Fibroblast of lung (primary cell): ENCODE measurements around the gene STXBP4. TPM values are rescaled to one million over a fixed set of nuclear protein-coding genes. Genes with fewer than 3 reads are reported as not detected.

ENCODE experiments used
- DNase-seq, 2 donors: peaks; one replicate each; pipeline versions ENCODE4 v3.0.0 to v3.0.0-alpha.2; 2010; ENCODE audit warnings: low read depth in 2 of 2
- H2AFZ ChIP-seq: 2 replicates; pipeline ENCODE4 v1.5.1; 2012; ENCODE audit warnings: low read length, control low read depth, inconsistent platforms
- H3K27ac ChIP-seq: 2 replicates; pipeline ENCODE4 v1.5.1; 2011; ENCODE audit warnings: low read length, control low read depth; ENCODE audit not compliant: insufficient read depth
- H3K27me3 ChIP-seq: 2 replicates; pipeline ENCODE4 v1.5.1; 2011; ENCODE audit warnings: mild to moderate bottlenecking, low read length; ENCODE audit not compliant: control insufficient read depth, insufficient read depth
- H3K36me3 ChIP-seq: 2 replicates; pipeline ENCODE4 v1.5.1; 2011; ENCODE audit warnings: low read length; ENCODE audit not compliant: control insufficient read depth, insufficient read depth
- H3K4me1 ChIP-seq: 2 replicates; pipeline ENCODE4 v1.5.1; 2011; ENCODE audit warnings: low read length; ENCODE audit not compliant: control insufficient read depth, insufficient read depth; ENCODE audit errors: extremely low read depth
- H3K4me2 ChIP-seq: 2 replicates; pipeline ENCODE4 v1.5.1; 2011; ENCODE audit warnings: low read length, control low read depth; ENCODE audit not compliant: insufficient read depth; ENCODE audit errors: extremely low read depth
- H3K4me3 ChIP-seq, 4 experiments: fragments of 200-600 bp in 1 of 4; sonication (generic) in 1 of 4; replicated peaks in 1 of 4; 2 replicates each; pipeline ENCODE4 v1.5.1; 2011 to 2016; ENCODE audit warnings: low read length in 4 of 4, low read depth in 3 of 4, mild to moderate bottlenecking in 3 of 4, control low read depth in 2 of 4, inconsistent platforms in 1 of 4, mixed read lengths in 1 of 4; ENCODE audit not compliant: insufficient read depth in 1 of 4; ENCODE audit errors: control extremely low read depth in 1 of 4
- H3K79me2 ChIP-seq: 2 replicates; pipeline ENCODE4 v1.5.1; 2012; ENCODE audit warnings: mild to moderate bottlenecking, low read length, inconsistent platforms; ENCODE audit not compliant: control insufficient read depth, insufficient read depth
- H3K9ac ChIP-seq: 2 replicates; pipeline ENCODE4 v1.5.1; 2011; ENCODE audit warnings: mild to moderate bottlenecking, low read length, control low read depth; ENCODE audit not compliant: insufficient read depth
- H3K9me3 ChIP-seq: 2 replicates; pipeline ENCODE4 v1.5.1; 2012; ENCODE audit warnings: low read depth, low read length; ENCODE audit not compliant: control insufficient read depth, insufficient read depth
- H4K20me1 ChIP-seq: 2 replicates; pipeline ENCODE4 v1.5.1; 2011; ENCODE audit warnings: low read length; ENCODE audit not compliant: control insufficient read depth, insufficient read depth; ENCODE audit errors: extremely low read depth
- EZH2 ChIP-seq: IDR thresholded peaks from 2 replicates; pipeline ENCODE4 v1.5.1; 2012; ENCODE audit warnings: low read length, control low read depth, mild to moderate bottlenecking; ENCODE audit errors: missing control alignments
- polyA plus RNA-seq, 2 donors: library from polyadenylated mRNA; depleted of rRNA in 1 of 2; stranded (reverse) in 1 of 2; unstranded in 1 of 2; fragments of >200 nt; gene quantifications; 2 replicates each; pipeline ENCODE4 v1.2.1, GENCODE V29; 2011 to 2012; ENCODE audit warnings: missing spikeins in 1 of 2
- total RNA-seq: library from RNA; depleted of rRNA; stranded (reverse); fragments of >200 nt; gene quantifications from 2 replicates; pipeline ENCODE4 v1.2.1, GENCODE V29; 2014
- TF ChIP-seq, protein P1 (sequence below), 2 donors: IDR thresholded peaks in 1 of 2; conservative IDR thresholded peaks in 1 of 2; 1 replicate in 1 of 2; 2 replicates in 1 of 2; pipeline ENCODE4 v1.5.1; 2011 to 2012; ENCODE audit warnings: low read length in 2 of 2, control low read depth in 1 of 2, inconsistent platforms in 1 of 2, low read depth in 1 of 2, mild to moderate bottlenecking in 1 of 2

STXBP4 gene
- total and polyA plus RNA-seq, 2 donors (not counting 1 experiment from before 2014, with no cell fraction given) = 5.6 to 9.8 TPM

DNA sequence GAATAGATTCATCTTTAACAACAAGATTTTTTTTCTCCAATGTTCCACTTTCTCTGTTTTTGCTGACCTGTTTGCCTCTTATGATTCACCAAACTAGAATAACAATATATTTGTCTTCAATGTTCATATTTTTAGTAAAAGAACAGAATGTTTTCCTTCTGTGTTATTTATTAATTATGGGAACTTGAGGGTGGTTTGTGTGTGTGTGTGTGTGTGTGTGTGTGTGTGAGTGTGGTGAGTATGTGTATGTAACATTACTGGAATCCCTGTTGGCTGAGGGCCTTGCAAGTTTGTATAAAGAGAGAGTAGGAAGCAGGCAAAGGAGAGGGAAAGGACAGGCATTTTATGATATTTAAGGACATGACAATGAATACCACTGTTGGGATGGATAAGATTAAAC, 13.8 kb downstream of the STXBP4 start:
- no peak overlapping the region for H3K9ac ChIP-seq
- H3K9me3 ChIP-seq = no peaks in the 10 kb centered on the region
- no peak overlapping the region for H3K27ac ChIP-seq
- H3K4me3 ChIP-seq = no peak overlapping the region
- no peaks in the 10 kb centered on the region for H4K20me1 ChIP-seq
- no peaks in the 10 kb centered on the region for H3K36me3 ChIP-seq
- no peak overlapping the region for H2AFZ ChIP-seq
- H3K4me2 ChIP-seq = no peak overlapping the region
- H3K4me1 ChIP-seq = no peaks in the 10 kb centered on the region
- DNase-seq = peak; percentile 78 to 95
- TF ChIP-seq, protein P1, sequence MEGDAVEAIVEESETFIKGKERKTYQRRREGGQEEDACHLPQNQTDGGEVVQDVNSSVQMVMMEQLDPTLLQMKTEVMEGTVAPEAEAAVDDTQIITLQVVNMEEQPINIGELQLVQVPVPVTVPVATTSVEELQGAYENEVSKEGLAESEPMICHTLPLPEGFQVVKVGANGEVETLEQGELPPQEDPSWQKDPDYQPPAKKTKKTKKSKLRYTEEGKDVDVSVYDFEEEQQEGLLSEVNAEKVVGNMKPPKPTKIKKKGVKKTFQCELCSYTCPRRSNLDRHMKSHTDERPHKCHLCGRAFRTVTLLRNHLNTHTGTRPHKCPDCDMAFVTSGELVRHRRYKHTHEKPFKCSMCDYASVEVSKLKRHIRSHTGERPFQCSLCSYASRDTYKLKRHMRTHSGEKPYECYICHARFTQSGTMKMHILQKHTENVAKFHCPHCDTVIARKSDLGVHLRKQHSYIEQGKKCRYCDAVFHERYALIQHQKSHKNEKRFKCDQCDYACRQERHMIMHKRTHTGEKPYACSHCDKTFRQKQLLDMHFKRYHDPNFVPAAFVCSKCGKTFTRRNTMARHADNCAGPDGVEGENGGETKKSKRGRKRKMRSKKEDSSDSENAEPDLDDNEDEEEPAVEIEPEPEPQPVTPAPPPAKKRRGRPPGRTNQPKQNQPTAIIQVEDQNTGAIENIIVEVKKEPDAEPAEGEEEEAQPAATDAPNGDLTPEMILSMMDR (conservative IDR thresholded peaks at IDR 0.05 in 1 of 2, IDR thresholded peaks at IDR 0.05 in 1 of 2; ENCODE audit: low read depth in 1 of 2, low read length in 2 of 2) = no peak
- TF ChIP-seq EZH2 = no peak
- no peaks in the 10 kb centered on the region for H3K27me3 ChIP-seq
- H3K79me2 ChIP-seq = no peaks in the 10 kb centered on the region

DNA sequence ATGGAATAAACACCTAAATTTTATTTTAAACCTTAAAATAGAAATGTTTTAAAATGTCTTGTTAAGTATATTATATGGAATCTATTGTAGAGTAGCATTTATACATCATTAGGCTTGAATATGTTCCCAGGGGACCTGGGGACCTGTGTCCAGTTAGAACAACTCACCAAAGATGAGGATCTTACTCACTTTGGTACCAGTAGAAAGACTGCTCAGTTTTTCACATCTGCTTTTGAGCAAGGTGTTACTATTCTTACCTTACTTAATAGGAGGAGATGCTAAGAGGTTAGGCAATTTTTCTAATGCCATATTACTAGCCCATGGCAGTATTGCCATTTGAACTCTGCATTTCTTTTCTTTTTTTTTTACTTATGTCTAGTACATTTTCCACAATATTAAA, 14.7 kb downstream of the STXBP4 start:
- no peak overlapping the region for H3K4me3 ChIP-seq
- H4K20me1 ChIP-seq = no peaks in the 10 kb centered on the region
- no peak overlapping the region for H3K27ac ChIP-seq
- H3K4me1 ChIP-seq = no peaks in the 10 kb centered on the region
- H3K4me2 ChIP-seq = no peak overlapping the region
- DNase-seq = no peak
- no peak overlapping the region for H2AFZ ChIP-seq
- H3K79me2 ChIP-seq = no peaks in the 10 kb centered on the region
- no peaks in the 10 kb centered on the region for H3K36me3 ChIP-seq
- H3K9ac ChIP-seq = no peak overlapping the region
- H3K9me3 ChIP-seq = no peaks in the 10 kb centered on the region
- no peak for TF ChIP-seq EZH2
- TF ChIP-seq, protein P1 (conservative IDR thresholded peaks at IDR 0.05 in 1 of 2, IDR thresholded peaks at IDR 0.05 in 1 of 2; ENCODE audit: low read depth in 1 of 2, low read length in 2 of 2) = no peak
- H3K27me3 ChIP-seq = no peaks in the 10 kb centered on the region

DNA sequence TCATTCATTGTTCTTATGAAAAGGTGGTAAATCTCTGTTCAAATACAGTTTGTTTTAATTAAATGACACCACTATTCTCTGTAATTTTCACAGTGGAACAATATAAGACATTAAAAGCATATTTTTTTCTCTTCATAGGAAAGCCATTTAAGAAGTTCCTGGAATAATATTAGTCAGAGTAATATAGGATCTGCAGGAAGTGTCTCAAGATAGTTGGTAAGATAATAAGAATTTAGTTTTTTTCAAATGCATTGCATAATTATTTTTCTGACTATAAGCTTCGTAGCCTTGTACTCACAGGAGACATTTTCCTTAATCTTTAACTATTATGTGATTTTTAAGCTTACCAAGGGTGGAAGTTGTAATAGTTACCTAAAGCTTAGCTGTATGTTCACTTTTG, 16.9 kb downstream of the STXBP4 start:
- H3K27ac ChIP-seq = no peak overlapping the region
- H3K4me1 ChIP-seq = no peaks in the 10 kb centered on the region
- no peak overlapping the region for H3K9ac ChIP-seq
- no peaks in the 10 kb centered on the region for H3K79me2 ChIP-seq
- H3K9me3 ChIP-seq = no peaks in the 10 kb centered on the region
- H4K20me1 ChIP-seq = no peaks in the 10 kb centered on the region
- no peak for TF ChIP-seq EZH2
- TF ChIP-seq, protein P1 (conservative IDR thresholded peaks at IDR 0.05 in 1 of 2, IDR thresholded peaks at IDR 0.05 in 1 of 2; ENCODE audit: low read depth in 1 of 2, low read length in 2 of 2) = no peak
- no peak overlapping the region for H2AFZ ChIP-seq
- no peak for DNase-seq
- no peaks in the 10 kb centered on the region for H3K36me3 ChIP-seq
- no peak overlapping the region for H3K4me3 ChIP-seq
- H3K4me2 ChIP-seq = no peak overlapping the region
- no peaks in the 10 kb centered on the region for H3K27me3 ChIP-seq
